Measurements from ENCODE around the gene COL18A1. TPM values are rescaled to one million over a fixed set of nuclear protein-coding genes. Genes with fewer than 3 reads are reported as not detected.
"Not testable (repeated sequence)": the region's sequence is repeated elsewhere in the genome, so short reads cannot be mapped to it uniquely, and the experiment has no call there.

COL18A1 gene
- polyA plus RNA-seq, 4 donors = 57.4 to 211 (median 114) TPM

GRCh38 chr21:45549626-45550463 is 144.9 kb downstream of the COL18A1 start:
- no peak for DNase-seq (ENCODE audit: low read depth in 4 of 4, low spot score in 3 of 4)

- no peak for DNase-seq (ENCODE audit: low read depth in 4 of 4, low spot score in 3 of 4)
Observed at GRCh38 chr21:45550522-45551210, 145.7 kb downstream of the COL18A1 start.

GRCh38 chr21:45551316-45551715 is 146.4 kb downstream of the COL18A1 start:
- no peak for DNase-seq (ENCODE audit: low read depth in 4 of 4, low spot score in 3 of 4)

- no peak for DNase-seq (ENCODE audit: low read depth in 4 of 4, low spot score in 3 of 4)
Observed at GRCh38 chr21:45551783-45552695, 147.1 kb downstream of the COL18A1 start.

GRCh38 chr21:45552696-45553391 is 147.9 kb downstream of the COL18A1 start:
- no peak for DNase-seq (ENCODE audit: low read depth in 4 of 4, low spot score in 3 of 4)

GRCh38 chr21:45554477-45555175 is 149.7 kb downstream of the COL18A1 start:
- peak in 2 of 4 donors; percentile 63 to 68 for DNase-seq (ENCODE audit: low read depth in 4 of 4, low spot score in 3 of 4)

GRCh38 chr21:45555251-45555556 is 150.2 kb downstream of the COL18A1 start:
- no peak for DNase-seq (ENCODE audit: low read depth in 4 of 4, low spot score in 3 of 4)

- DNase-seq (ENCODE audit: low read depth in 4 of 4, low spot score in 3 of 4) = peak; percentile 79 to 87 (median 82)
Observed at GRCh38 chr21:45555557-45556301, 150.8 kb downstream of the COL18A1 start.

GRCh38 chr21:45556302-45556644 is 151.3 kb downstream of the COL18A1 start:
- no peak for DNase-seq (ENCODE audit: low read depth in 4 of 4, low spot score in 3 of 4)

GRCh38 chr21:45556645-45557615 is 152.0 kb downstream of the COL18A1 start:
- DNase-seq (ENCODE audit: low read depth in 4 of 4, low spot score in 3 of 4) = no peak

- no peak for DNase-seq (ENCODE audit: low read depth in 4 of 4, low spot score in 3 of 4)
Observed at GRCh38 chr21:45557616-45558043, 152.7 kb downstream of the COL18A1 start.

- no peak for DNase-seq (ENCODE audit: low read depth in 4 of 4, low spot score in 3 of 4)
Observed at GRCh38 chr21:45558044-45558721, 153.2 kb downstream of the COL18A1 start.

- DNase-seq (ENCODE audit: low read depth in 4 of 4, low spot score in 3 of 4) = no peak
Observed at GRCh38 chr21:45559216-45560105, 154.5 kb downstream of the COL18A1 start.

GRCh38 chr21:45560106-45561021 is 155.4 kb downstream of the COL18A1 start:
- no peak for DNase-seq (ENCODE audit: low read depth in 4 of 4, low spot score in 3 of 4)

- DNase-seq (ENCODE audit: low read depth in 4 of 4, low spot score in 3 of 4) = not testable (repeated sequence)
Observed at GRCh38 chr21:45561241-45561640, 156.3 kb downstream of the COL18A1 start.
